SK-N-SH treated with all-trans-retinoic acid at 6 μM for 48 hours (cell line): ENCODE measurements around the gene PAMR1.

Source experiments
- ARNTL ChIP-seq: fragments of 450-650 bp; formaldehyde crosslinking; IDR thresholded peaks from 2 replicates; pipeline ENCODE4 v1.5.0; 2020; ENCODE audit warnings: low read depth, mild to moderate bottlenecking, moderate library complexity, borderline replicate concordance
- BACH2 ChIP-seq: fragments of 250-450 bp; sonication (Bioruptor Pico); IDR thresholded peaks from 2 replicates; pipeline ENCODE4 v1.9.0; 2021; ENCODE audit warnings: mild to moderate bottlenecking, borderline replicate concordance
- ESRRG ChIP-seq: fragments of 250-450 bp; sonication (Bioruptor Pico); IDR thresholded peaks from 2 replicates; pipeline ENCODE4 v1.6.1; 2021; ENCODE audit warnings: mild to moderate bottlenecking
- GLIS3 ChIP-seq: fragments of 250-450 bp; sonication (Bioruptor Pico); IDR thresholded peaks from 2 replicates; pipeline ENCODE4 v1.5.0; 2020; ENCODE audit warnings: mild to moderate bottlenecking, moderate library complexity
- ISL1 ChIP-seq: fragments of 250-450 bp; sonication (Bioruptor Pico); IDR thresholded peaks from 2 replicates; pipeline ENCODE4 v2.1.2; 2022; ENCODE audit warnings: mild to moderate bottlenecking, moderate library complexity
- OSR1 ChIP-seq: fragments of 250-450 bp; sonication (Bioruptor Pico); IDR thresholded peaks from 2 replicates; pipeline ENCODE4 v1.8.0; 2022; ENCODE audit warnings: moderate library complexity, mild to moderate bottlenecking, inconsistent platforms
- RARB ChIP-seq: fragments of 250-450 bp; sonication (Bioruptor Pico); IDR thresholded peaks from 2 replicates; pipeline ENCODE4 v1.8.0; 2021; ENCODE audit warnings: mild to moderate bottlenecking, moderate library complexity
- SNAI2 ChIP-seq: fragments of 250-450 bp; sonication (Bioruptor Pico); IDR thresholded peaks from 2 replicates; pipeline ENCODE4 v1.5.0; 2020; ENCODE audit warnings: mild to moderate bottlenecking, moderate library complexity
- ZFP3 ChIP-seq: fragments of 250-450 bp; sonication (Bioruptor Pico); IDR thresholded peaks from 2 replicates; pipeline ENCODE4 v1.5.0; 2020; ENCODE audit warnings: mild to moderate bottlenecking, moderate library complexity
- ZFP30 ChIP-seq: fragments of 450-650 bp; formaldehyde crosslinking; IDR thresholded peaks from 2 replicates; pipeline ENCODE4 v1.5.0; 2022; ENCODE audit warnings: mild to moderate bottlenecking, moderate library complexity
- TF ChIP-seq, protein P1 (sequence below): fragments of 250-450 bp; sonication (Bioruptor Pico); IDR thresholded peaks from 2 replicates; pipeline ENCODE4 v1.8.0; 2021; ENCODE audit warnings: low read depth, mild to moderate bottlenecking, moderate library complexity, borderline replicate concordance
- TF ChIP-seq, protein P2 (sequence below): fragments of 250-450 bp; sonication (Bioruptor Pico); IDR thresholded peaks from 2 replicates; pipeline ENCODE4 v1.8.0; 2020; ENCODE audit warnings: mild to moderate bottlenecking, moderate library complexity, borderline replicate concordance

DNA sequence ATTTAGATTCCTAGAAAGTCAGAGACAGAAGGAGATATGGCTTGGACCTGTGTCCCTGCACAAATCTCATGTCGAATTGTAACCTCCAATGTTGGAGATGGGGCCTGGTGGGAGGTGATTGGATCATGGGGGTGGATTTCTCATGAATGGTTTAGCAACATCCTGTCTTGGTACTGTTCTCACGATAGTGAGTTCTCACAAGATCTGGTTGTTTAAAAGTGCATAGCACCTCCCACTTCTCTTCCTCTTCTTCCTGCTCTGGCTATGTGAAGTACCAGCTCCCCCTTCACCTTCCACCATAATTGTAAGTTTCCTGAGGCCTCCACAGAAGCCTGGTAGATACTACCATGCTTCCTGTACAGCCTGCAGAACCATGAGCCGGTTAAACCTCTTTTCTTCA lies 27.6 kb upstream of the PAMR1 start:
- TF ChIP-seq RARB (CRISPR knock-in tag) = no peak
- TF ChIP-seq, protein P1, sequence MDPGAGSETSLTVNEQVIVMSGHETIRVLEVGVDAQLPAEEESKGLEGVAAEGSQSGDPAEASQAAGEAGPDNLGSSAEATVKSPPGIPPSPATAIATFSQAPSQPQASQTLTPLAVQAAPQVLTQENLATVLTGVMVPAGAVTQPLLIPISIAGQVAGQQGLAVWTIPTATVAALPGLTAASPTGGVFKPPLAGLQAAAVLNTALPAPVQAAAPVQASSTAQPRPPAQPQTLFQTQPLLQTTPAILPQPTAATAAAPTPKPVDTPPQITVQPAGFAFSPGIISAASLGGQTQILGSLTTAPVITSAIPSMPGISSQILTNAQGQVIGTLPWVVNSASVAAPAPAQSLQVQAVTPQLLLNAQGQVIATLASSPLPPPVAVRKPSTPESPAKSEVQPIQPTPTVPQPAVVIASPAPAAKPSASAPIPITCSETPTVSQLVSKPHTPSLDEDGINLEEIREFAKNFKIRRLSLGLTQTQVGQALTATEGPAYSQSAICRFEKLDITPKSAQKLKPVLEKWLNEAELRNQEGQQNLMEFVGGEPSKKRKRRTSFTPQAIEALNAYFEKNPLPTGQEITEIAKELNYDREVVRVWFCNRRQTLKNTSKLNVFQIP (CRISPR knock-in tag) = no peak
- no peak for TF ChIP-seq GLIS3 (CRISPR knock-in tag)
- TF ChIP-seq, protein P2, sequence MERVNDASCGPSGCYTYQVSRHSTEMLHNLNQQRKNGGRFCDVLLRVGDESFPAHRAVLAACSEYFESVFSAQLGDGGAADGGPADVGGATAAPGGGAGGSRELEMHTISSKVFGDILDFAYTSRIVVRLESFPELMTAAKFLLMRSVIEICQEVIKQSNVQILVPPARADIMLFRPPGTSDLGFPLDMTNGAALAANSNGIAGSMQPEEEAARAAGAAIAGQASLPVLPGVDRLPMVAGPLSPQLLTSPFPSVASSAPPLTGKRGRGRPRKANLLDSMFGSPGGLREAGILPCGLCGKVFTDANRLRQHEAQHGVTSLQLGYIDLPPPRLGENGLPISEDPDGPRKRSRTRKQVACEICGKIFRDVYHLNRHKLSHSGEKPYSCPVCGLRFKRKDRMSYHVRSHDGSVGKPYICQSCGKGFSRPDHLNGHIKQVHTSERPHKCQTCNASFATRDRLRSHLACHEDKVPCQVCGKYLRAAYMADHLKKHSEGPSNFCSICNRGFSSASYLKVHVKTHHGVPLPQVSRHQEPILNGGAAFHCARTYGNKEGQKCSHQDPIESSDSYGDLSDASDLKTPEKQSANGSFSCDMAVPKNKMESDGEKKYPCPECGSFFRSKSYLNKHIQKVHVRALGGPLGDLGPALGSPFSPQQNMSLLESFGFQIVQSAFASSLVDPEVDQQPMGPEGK (CRISPR knock-in tag) = no peak
- TF ChIP-seq OSR1 (CRISPR knock-in tag) = no peak
- TF ChIP-seq ISL1 (CRISPR knock-in tag) = no peak
- TF ChIP-seq ARNTL (CRISPR knock-in tag) = no peak
- TF ChIP-seq ZFP30 (CRISPR knock-in tag) = no peak
- no peak for TF ChIP-seq SNAI2 (CRISPR knock-in tag)
- TF ChIP-seq ZFP3 (CRISPR knock-in tag) = no peak
- TF ChIP-seq ESRRG (CRISPR knock-in tag) = no peak
- no peak for TF ChIP-seq BACH2 (CRISPR knock-in tag)
